Right renal cortex interstitium (tissue), 3 donors: Measurements from ENCODE around the gene CDCA8. TPM values are rescaled to one million over a fixed set of nuclear protein-coding genes. Genes with fewer than 3 reads are reported as not detected.
A peak's percentile ranks its signal among the peaks of the same experiment; 100 is the strongest.
"Not testable (repeated sequence)": the region's sequence is repeated elsewhere in the genome, so short reads cannot be mapped to it uniquely, and the experiment has no call there.

ENCODE experiments used
- DNase-seq, 3 donors: peaks; one replicate each; pipeline ENCODE4 v3.0.0-alpha.2; 2013; ENCODE audit warnings: low read depth in 3 of 3, low spot score in 2 of 3
- polyA plus RNA-seq, 3 donors: library from polyadenylated mRNA; unstranded; fragments of 120-200 nt; gene quantifications; one replicate each; pipeline ENCODE4 v1.2.1, GENCODE V29; 2013; ENCODE audit not compliant: insufficient read length in 3 of 3

CDCA8 gene
- polyA plus RNA-seq, 3 donors, result 18.0 to 18.8 (median 18.3) TPM

DNA sequence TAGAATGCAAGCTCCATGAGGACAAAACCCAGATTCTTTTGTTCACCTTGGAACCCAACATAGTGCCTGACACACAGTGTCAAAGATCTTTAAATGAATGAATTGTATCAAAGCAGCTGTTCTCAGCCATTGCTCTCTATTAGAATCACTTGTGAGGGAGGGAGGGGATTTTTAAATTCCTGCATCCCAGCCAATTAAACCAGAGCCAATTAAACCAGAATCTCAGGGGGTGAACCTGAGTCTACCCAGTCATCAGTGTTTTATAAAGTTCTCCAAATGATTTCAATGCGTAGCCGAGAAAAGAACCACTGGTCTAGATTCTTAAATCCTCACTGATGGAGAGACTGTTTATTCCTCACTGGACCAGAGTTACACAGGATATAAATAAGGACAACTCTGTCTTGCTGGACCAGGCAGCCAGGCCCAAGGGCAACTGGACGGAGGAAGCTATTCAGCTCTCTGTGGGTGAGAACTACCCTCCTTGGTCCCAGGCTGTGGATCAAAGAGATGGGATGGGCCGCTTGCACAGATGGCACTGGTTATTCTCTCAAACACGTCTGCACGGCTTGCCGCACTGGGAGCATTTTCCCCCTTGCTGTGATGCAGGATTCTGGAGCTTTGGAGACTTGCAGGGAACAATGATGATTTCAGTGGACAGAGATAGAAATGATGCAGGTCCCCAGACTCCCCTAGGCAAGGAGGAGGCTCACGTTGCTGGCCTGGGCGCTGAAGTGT, 20.0 kb upstream of the CDCA8 start:
- no peak for DNase-seq

DNA sequence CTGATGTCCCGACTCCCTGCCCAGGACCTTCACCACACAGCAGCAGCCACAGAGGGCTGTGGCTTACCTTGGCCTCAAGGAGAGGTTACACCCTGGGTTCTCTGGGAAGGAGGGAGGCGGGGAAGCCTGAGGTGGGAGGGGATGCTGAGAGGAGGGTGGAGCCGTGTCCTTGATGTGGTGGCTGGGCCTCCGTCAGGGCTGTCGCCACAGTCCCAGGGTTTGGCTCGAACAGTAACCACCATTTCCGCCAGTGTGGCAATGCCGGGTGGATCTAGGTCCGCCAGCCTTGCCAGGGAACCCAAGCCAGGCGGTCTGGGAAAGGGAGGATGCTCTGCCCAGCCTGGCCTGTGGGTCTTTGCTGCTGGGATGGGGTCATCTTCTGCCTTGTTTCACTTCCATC, 18.4 kb upstream of the CDCA8 start:
- DNase-seq, result no peak

DNA sequence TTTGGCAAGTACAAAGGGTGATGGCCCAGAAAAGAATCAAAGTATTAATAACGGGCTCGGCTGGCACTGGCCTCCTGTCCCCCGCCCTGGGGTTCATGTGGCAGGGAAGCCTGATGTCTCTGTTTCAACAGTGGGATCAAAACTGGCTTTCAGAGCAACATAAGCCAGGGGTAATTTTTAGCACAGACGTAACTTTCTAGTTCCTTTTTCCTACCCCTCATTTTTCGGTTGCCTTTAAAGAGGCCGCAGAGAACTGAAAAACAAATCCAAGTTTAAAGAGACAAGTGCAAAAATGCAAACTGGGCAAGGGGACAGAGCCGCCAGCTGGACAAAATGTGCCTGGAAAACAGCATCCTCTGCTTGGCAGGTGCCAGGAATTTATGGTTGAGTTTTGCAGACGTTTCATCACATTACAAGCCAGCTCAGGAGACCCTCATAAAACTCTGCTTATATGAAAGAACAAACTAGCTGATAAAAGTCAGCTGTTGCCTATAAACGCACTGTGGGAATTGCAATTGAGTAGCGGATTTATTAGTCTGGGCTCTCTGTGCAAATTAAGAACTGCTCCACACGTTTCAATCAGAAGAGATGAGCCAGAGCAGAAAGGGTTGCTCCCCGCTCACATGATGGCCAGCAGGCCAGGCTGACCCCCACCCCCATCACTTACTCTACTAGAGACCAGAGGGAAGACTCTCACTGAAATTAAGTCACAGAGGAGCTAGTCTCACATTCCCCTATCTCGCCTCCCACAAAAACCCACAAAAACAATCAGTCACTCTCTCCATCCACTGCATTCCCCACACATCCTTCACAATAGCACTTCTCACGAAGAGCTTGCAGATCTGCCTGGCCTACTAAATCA, 15.8 kb upstream of the CDCA8 start:
- DNase-seq, result peak in 2 of 3 donors; percentile 59 to 70

DNA sequence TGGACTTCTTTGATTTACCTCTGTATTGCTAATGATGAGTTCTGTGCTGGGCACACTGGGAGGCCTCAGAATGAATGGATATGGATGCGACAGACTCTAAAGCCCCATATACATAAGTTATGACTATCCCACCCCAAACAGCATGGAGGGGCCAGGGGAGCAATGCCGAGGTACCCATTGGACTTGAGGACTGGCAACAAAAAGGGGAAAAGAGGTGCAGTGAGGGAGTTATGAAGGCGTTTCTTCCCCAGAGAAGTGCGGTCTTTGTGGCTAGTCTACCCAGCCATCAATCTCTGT, 15.2 kb upstream of the CDCA8 start:
- no peak for DNase-seq

DNA sequence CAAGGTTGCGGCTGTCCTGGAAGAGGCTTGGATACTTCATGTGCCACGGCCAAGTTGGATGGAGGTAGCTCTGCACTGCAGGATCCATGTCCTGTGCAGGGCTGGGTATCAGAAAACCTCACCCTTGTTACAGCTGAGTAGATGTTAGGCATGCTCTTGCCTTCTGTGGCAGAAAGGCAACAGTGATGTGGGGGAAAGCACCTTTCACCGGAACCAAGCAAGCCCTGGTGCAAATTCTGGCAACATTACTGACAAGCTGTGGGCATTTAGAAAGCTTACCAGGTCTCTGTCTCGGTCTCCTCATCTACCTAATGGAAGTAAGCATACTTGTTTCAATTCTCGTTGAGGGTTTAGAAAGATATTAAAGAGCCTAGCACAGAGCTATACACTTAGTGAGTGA, 14.5 kb upstream of the CDCA8 start:
- DNase-seq, result no peak

DNA sequence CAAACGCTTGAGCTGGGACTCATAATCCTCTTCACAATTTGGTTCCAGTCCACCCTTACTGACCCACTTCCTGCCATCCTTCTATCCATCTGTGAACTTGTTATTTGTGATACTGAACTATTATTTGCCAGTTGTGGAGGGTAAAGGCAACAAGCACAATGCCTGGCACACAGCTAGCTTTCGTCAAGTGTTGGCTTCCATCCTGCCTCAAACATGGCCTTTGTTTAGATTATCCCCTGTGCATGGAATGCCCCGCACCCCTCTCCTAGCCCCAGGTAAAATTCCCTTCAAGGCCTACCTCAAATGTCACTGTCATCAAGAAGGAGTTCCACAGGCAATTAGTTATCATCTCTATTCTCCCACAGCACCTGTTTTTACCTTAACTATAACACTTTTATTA, 11.4 kb upstream of the CDCA8 start:
- DNase-seq, result no peak

DNA sequence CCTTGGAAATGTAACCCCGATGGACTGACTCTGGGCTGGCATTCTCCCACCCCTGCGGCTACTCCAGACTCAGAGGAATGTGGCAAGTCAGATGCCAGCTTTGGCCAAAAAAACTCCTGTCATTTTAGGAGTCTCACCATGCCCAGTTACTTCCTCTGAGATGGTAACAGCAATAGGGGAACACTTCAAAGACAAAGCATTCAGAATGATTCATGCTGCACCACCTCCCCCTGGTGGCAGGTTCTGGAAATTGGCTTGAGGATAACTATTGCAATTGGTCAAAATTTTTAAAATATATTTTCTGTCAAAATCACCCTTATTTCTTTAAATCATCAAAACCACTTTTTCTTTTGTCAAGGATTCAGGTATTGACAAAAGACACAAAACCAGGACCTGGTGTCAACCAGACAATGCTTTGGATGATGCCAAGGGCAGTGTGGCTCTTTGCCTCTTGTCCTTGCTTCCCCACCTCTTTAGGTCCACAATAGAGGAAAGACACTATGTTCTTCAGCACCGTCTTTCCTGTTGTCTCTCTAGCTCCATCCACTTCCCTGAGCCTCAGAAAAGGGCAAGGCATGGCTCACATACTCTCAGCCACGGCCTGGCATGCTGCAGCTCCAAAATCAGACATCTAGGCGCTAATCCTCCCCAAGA, 9.9 kb upstream of the CDCA8 start:
- DNase-seq, result peak in 1 of 3 donors; percentile 32

DNA sequence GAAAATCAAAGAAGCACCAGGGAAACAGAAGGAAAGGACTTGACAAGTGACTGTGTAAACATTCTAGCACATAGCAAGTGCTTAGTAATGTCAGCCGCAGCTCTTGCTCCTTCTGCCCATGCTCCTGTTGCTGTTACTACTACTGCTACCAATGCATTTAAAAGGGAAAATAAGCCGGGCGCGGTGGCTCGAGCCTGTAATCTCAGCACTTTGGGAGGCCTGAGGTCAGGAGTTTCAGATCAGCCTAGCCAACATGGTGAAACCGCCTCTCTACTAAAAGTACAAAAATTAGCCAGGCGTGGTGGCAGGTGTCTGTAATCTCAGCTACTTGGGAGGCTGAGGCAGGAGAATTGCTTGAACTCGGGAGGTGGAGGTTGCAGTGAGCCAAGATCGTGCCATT, 8.1 kb upstream of the CDCA8 start:
- DNase-seq, result not testable (repeated sequence)

DNA sequence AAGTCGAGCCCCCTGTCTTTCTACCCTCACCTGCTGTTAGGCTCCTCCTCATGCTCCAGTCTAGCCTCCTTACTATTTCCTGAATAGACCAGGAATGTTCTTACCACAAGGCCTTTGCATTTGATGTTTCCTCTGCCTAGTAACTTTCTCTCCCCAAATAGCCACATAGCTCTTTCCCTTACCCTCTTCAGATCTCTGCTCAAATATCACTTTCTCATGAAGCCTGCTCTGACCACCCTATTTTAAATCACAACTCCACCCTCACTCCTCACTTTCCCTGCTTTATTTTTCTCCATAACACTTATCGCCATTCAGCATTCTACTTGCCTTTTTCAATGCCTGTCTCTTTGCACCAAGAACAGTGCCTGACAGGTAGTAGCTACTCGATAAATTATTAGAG, 6.6 kb upstream of the CDCA8 start:
- DNase-seq, result no peak

DNA sequence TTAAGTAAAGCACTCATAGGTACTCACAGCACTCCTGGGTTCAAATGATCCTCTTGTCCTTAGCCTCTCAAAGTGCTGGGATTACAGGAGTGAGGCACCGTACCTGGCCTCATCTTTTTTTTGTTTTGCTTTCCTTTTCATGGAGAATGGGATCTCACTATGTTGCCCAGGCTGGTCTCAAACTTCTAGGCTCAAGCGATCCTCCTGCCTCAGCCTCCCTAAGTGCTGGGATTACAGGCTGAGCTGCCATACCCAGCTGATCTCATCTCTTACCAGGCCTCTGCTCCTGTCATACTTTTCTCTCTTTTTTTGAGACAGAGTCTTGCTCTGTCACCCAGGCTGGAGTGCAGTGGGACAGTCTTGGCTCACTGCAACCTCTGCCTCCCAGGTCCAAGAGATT, 4.6 kb upstream of the CDCA8 start:
- not testable (repeated sequence) for DNase-seq

DNA sequence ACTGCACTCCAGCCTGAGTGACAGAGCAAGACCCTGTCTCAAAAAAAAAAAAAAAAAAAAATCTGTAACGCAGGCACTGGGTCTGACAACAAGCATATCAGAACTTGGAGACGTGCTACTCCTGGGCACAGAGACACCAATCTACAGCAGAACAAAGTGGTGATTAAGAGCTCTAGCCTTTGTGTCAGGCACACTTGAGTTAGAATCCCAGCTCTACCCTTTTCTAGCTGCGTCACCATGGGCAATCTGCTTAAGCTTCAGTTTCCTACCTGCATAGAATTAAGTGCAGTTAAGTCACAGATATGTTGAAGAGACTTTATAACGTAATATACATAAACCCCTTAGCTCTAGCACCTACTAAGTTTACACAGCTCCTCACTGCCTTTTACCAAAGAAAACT, 3.4 kb upstream of the CDCA8 start:
- no peak for DNase-seq

DNA sequence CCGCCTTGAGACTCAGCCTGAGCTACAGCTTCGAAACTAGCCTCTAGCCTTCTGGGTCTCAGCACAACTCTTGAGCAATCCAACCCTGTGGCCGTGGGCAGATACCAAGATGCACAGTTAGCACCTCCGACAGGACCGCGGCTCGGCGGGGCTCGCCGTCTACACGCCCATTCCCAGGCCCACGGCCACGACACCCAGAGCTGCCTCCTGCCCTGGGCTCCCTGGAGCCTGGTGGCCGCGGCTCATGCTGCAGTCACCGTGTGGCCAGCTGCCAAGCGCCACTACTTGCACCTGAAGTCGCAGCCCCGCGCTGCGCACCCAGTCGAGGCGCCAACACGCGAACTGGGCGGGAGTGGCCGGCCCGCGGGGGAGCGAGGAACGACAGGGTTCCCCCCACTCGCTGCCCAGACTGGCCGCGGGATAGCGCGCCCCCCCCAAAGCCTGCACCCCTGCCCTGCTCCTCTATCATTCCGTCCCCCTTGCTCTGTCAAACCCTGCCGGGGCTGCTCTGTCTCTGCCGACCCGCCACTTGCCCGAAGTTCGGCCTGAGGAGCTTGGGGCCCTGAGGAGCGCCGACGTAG, 729 bp upstream of the CDCA8 start:
- peak in 1 of 3 donors; percentile 26 for DNase-seq

DNA sequence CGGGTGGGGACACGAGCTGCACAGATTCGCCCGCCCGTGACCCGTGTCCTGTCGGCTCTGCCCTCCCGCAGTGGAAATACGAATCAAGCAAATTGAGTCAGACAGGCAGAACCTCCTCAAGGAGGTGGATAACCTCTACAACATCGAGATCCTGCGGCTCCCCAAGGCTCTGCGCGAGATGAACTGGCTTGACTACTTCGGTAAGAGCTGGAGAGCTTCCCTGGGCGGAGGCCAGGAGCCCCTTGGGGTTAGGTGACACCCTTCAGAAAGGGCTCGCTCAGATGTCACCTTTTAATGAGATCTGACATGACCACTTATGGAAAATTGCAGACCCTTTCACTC, 489 bp downstream of the CDCA8 start:
- DNase-seq, result no peak

DNA sequence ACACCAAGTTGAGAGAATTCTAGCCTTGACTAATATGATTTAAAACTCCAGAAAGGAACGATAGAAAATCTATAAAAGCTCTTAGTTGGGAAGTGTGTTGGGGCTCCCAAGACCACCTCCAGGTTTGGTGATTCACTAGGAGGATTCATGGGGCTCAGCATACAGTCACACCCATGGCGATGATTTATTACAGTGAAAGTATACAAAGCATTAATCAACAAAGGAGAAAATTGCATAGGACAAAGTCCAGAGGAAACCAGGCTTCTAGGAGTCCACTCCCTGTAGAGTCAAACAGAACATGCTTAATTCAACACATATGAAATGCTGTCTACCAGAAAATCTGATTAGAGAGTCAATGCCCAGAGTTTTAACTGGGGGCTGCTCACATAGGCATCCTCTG, 4.8 kb downstream of the CDCA8 start:
- no peak for DNase-seq

DNA sequence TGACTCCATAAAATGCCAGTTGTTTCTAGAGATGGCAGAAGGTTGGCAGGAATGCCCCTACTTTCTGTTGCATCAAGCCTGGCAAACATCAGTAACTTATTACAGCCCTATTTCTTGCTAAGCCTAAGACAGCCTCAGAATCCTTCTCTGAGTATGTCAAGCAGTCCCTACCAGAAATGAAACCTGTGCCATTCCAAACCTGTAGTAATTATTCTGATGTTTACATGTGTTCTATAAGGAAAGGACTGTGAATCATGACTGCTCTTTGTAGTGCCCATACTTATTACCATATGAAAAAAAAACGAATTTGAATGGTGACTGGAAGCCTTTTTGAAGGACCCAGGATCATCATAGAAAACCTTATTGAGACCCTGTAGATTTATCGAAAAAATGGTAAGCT, 5.4 kb downstream of the CDCA8 start:
- DNase-seq, result no peak

DNA sequence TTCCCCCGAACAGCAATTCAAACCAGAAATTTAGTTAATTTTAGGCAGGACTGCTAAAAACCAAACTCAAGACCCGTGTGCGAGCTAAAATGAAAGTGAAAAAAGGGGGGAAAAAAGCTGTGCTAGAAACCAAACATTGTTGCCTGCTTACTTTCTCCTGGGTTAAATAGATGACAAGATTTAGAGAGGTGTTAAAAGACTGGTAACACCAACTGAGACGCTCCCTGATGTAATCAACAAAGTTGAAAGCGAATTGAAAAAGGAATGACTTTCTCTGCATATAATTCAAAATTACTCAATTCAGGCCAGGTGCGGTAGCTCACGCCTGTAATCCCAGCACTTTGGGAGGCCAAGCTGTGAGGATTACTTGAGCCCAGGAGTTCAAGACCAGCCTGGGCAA, 6.8 kb downstream of the CDCA8 start:
- no peak for DNase-seq

DNA sequence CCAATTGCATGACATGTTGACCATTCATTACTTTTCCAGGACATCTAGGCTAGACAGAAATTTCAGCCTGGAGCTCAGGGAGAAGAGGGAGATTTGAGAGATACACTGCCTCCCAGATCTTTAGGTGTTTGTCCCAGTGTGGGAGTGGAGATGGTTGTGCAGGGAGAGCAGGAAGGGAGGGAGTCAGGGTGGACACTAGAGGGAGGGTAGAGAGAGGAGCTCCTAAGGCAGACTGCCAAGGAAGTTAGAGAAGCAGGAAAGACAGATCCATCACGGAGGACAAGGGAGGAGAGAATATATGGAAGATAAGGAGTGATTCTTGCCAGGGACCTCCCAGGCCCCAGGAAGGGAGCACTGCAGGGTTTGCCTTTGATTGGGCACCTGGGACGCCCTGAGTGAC, 8.7 kb downstream of the CDCA8 start:
- DNase-seq, result no peak

DNA sequence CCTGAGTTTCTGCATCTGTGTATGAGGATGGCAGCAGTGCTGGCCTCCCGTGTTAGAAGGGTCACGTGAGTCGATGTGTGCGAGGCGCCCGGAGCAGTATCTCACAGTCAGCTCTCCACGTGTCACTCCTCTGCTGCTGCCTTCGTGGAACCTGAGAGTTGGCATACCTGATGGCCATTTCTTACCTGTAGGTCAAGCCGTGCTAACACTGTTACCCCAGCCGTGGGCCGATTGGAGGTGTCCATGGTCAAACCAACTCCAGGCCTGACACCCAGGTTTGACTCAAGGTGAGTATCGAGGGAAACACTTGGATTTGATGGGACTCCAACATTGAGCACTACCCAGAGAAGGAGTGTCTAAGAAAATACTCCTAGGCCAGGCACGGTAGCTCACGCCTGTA, 10.7 kb downstream of the CDCA8 start:
- no peak for DNase-seq

DNA sequence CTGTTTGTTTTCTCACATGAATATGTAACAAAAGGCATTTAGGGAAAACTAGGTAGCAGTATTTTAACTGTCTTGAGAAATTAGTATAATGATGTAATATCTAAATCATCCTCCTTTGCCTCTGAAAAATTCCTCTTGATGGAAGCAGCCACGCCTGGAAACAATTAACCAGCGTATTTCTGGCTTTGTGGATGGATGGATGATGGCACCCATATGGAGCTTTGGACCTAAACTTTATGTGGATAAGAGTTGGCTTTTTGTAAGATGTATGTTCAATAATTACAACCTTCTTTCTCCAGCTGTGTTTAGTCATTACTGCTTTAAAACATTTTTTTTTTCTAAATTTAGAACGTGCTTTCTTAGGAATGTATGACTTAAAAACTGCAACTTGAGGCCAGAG, 12.7 kb downstream of the CDCA8 start:
- DNase-seq, result peak in 1 of 3 donors; percentile 8

DNA sequence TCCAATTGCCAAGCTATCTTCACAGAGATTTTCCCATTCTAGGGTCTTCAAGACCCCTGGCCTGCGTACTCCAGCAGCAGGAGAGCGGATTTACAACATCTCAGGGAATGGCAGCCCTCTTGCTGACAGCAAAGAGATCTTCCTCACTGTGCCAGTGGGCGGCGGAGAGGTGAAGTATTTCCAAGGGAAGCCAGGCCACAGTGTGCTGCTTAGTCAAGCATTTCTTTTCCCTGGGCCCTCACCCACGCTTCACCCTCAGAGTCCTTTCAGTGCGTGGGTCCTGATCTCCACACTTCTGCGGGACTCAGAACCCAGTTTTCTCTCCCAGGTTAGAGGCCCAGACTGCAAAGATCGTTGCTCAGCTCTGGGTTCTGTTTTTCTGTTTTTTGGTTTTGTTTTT, 13.1 kb downstream of the CDCA8 start:
- DNase-seq, result no peak

DNA sequence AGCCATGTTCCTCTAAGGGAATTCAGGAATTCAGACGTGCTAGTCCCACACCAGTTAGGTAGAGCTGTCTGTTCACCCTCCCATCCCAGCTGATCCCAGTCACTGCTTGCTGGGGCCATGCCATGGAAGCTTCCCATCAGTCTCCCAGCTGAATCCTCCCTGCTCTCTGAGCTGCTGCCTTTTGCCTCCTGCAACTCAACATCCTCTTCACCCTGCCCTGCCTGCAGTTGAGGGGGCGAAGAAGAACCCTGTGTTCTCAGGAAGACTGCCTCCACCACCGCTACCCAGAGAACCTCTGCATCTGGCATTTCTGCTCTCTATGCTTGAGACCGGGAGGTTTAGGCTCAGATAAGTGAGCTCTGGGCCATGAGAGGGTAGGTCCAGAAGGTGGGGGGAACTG, 16.2 kb downstream of the CDCA8 start:
- no peak for DNase-seq

DNA sequence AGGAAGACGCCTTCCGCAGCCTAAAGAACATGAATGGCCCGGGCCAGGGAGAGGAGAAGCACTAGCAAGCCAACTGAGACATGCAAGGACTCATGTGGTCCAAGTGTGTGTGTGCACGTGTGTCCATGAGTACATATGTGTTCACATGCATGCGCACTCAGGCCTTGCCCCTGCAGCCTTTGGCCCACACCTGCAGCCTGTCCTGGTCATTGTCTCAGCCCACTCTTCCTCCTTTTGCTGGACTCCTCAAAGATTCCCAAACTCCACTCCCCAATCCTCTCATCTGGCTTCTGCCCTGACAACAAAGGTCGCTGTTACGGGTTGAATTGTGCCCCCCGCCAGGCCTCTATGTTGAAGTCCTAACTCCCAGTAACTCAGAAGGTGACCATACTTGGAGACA, 21.9 kb downstream of the CDCA8 start:
- no peak for DNase-seq
